ENCODE data around the gene VPS13D.

Gene VPS13D

GRCh38 chr1:12343823-12344487 lies 114.1 kb downstream of the VPS13D start:
- H3K4me3 ChIP-seq (ENCODE audit: low read depth, low read length), result no peak overlapping the region
- TF ChIP-seq, protein P1, sequence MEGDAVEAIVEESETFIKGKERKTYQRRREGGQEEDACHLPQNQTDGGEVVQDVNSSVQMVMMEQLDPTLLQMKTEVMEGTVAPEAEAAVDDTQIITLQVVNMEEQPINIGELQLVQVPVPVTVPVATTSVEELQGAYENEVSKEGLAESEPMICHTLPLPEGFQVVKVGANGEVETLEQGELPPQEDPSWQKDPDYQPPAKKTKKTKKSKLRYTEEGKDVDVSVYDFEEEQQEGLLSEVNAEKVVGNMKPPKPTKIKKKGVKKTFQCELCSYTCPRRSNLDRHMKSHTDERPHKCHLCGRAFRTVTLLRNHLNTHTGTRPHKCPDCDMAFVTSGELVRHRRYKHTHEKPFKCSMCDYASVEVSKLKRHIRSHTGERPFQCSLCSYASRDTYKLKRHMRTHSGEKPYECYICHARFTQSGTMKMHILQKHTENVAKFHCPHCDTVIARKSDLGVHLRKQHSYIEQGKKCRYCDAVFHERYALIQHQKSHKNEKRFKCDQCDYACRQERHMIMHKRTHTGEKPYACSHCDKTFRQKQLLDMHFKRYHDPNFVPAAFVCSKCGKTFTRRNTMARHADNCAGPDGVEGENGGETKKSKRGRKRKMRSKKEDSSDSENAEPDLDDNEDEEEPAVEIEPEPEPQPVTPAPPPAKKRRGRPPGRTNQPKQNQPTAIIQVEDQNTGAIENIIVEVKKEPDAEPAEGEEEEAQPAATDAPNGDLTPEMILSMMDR (IDR thresholded peaks at IDR 0.05; ENCODE audit: low read depth, low read length), result no peak

DNA sequence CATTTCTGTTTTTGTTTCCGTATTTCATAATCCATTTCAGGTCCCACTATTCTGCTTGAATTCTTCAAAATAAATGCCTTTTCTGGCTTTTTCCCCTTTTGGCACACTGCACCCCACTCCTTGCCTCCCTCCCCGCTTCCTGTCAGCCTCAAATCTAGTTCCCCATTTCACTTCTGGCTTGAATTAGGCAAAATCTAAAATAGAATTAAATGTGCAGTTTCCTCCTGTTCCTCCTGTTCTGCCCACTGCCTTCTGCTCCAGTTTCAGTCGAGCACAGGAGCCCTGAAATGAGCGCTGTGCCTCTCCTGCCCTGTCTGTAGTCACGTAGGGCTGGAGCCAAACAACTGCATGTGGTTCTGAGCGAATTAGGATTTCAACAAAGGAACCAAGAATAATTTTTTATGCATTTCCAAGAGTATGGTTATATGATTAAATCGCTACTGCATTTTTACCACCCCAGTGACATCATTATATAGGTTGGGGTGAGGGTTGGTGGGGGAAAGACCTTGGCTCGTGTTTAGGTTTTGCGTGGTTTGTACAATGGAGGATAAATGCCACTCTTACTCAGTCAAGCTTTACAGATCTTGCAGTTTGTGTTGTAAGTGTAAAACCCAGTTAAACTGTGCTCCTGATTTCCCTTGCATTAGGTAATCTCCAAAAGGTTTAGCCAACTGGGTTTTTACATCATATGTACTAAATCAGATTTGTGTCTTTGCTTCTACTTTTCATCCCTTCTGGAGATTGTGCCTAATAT lies 114.9 kb downstream of the VPS13D start:
- TF ChIP-seq, protein P1 (IDR thresholded peaks at IDR 0.05; ENCODE audit: low read depth, low read length), result no peak
- H3K4me3 ChIP-seq (ENCODE audit: low read depth, low read length), result no peak overlapping the region

DNA sequence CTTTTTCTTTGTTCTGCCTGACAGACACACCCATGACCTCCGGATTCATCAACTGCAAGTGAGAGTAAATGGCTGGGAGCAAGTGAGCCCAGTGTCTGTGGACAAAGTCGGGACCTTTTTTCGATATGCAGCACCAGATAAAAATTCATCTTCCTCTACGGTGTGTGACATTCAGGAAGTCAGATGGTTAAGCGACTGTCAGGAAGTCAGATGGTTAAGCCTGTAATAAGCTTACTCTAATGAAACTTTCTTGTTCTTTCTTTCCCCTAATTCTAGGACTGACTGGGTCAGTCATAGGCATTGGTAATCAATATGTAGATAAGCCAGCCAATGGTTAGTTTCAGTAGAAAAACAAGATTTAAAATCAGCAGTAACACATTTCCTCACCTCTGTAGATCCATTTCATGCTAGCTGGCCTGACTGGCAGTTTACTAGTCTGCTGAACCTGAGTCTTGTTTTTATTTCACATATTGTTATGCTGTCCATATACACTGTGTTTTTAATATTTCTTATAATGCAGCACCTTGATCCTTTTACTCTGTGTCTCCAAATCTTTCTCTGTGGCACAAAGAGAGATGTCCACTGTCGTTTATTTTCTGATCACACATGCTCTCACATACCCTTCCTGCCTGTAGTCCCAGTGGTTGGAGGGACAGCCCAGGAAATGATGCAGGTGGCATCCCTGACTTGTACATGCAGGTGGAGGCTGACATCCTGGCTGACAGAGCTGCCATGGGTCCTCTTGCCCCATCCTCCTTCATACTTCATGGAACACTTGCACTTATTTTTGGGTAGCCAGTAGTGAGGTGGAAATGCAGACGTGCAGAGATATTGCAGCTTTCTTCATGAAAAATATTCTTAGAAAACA lies 115.8 kb downstream of the VPS13D start:
- H3K4me3 ChIP-seq (ENCODE audit: low read depth, low read length), result no peak overlapping the region
- TF ChIP-seq, protein P1 (IDR thresholded peaks at IDR 0.05; ENCODE audit: low read depth, low read length), result no peak

- TF ChIP-seq, protein P1 (IDR thresholded peaks at IDR 0.05; ENCODE audit: low read depth, low read length), result no peak
- no peak overlapping the region for H3K4me3 ChIP-seq (ENCODE audit: low read depth, low read length)
Measured at GRCh38 chr1:12346483-12347151, 116.8 kb downstream of the VPS13D start.

DNA sequence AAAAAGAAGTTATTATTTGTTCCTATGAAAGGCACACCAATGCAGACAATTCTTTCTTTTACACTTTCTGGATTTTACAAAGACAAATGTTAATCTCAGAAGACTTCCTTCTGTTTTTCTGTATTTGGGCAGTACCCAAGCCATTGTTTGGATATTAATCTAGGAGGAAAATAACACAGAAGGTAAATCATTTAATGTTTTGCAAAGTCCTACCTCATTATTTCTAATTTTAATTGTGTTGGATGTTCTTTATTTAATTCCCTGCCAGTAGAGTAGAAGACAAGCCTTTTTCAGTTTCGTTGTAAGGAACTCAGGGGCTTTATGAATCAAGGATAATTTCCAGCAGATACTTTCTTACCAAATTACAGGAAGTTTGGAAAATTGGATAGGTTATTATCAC lies 118.3 kb downstream of the VPS13D start:
- H3K4me3 ChIP-seq (ENCODE audit: low read depth, low read length), result no peak overlapping the region
- TF ChIP-seq, protein P1 (IDR thresholded peaks at IDR 0.05; ENCODE audit: low read depth, low read length), result no peak

- no peak overlapping the region for H3K4me3 ChIP-seq (ENCODE audit: low read depth, low read length)
- TF ChIP-seq, protein P1 (IDR thresholded peaks at IDR 0.05; ENCODE audit: low read depth, low read length), result no peak
Measured at GRCh38 chr1:12353981-12354380, 124.2 kb downstream of the VPS13D start.
